Endothelial cell (in vitro differentiated cells): ENCODE results near the gene RPA1. TPM values are rescaled to one million over a fixed set of nuclear protein-coding genes. Genes with fewer than 3 reads are reported as not detected.
A peak's percentile ranks its signal among the peaks of the same experiment; 100 is the strongest.

Experiments
- DNase-seq: peaks from one replicate; pipeline ENCODE4 v3.0.0; 2021; ENCODE audit warnings: low spot score
- H3K27ac Mint-ChIP-seq: one replicate; pipeline ENCODE4 v1.8.0; 2021; ENCODE audit warnings: mixed read lengths, inconsistent platforms; ENCODE audit not compliant: unreplicated experiment
- H3K27me3 Mint-ChIP-seq: one replicate; pipeline ENCODE4 v1.8.0; 2021; ENCODE audit warnings: mild to moderate bottlenecking, moderate library complexity, mixed read lengths, inconsistent platforms; ENCODE audit not compliant: unreplicated experiment
- H3K36me3 Mint-ChIP-seq: one replicate; pipeline ENCODE4 v1.8.0; 2021; ENCODE audit warnings: mild to moderate bottlenecking, low read depth, mixed read lengths, inconsistent platforms; ENCODE audit not compliant: unreplicated experiment
- H3K4me1 Mint-ChIP-seq: one replicate; pipeline ENCODE4 v1.8.0; 2021; ENCODE audit warnings: mild to moderate bottlenecking, mixed read lengths, inconsistent platforms; ENCODE audit not compliant: unreplicated experiment
- H3K4me3 Mint-ChIP-seq: one replicate; pipeline ENCODE4 v1.8.0; 2021; ENCODE audit warnings: mild to moderate bottlenecking, mixed read lengths, inconsistent platforms; ENCODE audit not compliant: unreplicated experiment
- H3K9me3 Mint-ChIP-seq: one replicate; pipeline ENCODE4 v1.8.0; 2021; ENCODE audit warnings: mixed read lengths, inconsistent platforms; ENCODE audit not compliant: unreplicated experiment
- total RNA-seq: library from RNA; stranded (reverse); fragmentation: NEBNext Ultra II Directional; extraction: Animal tissue kit (Norgen Biotek cat#: 25700); gene quantifications from one replicate; pipeline ENCODE4 v1.2.1, GENCODE V29; 2021; ENCODE audit not compliant: unreplicated experiment
- TF ChIP-seq, protein P1 (sequence below): fragments of 200-600 bp; sonication (generic); IDR thresholded peaks from one replicate; pipeline ENCODE4 v1.5.0; 2021; ENCODE audit warnings: antibody characterized with exemption; ENCODE audit not compliant: unreplicated experiment

Gene RPA1
- total RNA-seq, 1 donor from 2014 or later, result 105 TPM

DNA sequence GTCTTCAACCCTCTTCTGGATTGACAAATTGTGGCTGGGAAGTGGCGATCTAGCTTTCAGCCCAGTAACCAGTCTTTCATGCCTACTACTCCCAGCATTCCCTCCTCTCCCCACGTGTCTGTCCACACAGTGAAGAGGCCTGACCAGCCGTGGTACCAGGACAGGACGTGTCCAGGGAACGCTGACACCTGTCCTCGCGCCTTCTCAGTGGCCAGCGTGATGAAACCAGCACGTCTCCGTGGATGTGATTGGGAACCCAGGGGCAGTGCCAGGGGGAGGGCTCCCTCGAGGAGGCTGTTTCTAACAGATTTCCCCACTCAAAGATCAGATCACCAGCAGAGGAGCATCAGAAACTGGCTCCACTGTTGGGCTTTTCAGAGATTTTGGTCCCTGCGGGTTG lies 69.1 kb downstream of the RPA1 start:
- no peaks in the 10 kb centered on the region for H3K4me1 Mint-ChIP-seq
- TF ChIP-seq, protein P1, sequence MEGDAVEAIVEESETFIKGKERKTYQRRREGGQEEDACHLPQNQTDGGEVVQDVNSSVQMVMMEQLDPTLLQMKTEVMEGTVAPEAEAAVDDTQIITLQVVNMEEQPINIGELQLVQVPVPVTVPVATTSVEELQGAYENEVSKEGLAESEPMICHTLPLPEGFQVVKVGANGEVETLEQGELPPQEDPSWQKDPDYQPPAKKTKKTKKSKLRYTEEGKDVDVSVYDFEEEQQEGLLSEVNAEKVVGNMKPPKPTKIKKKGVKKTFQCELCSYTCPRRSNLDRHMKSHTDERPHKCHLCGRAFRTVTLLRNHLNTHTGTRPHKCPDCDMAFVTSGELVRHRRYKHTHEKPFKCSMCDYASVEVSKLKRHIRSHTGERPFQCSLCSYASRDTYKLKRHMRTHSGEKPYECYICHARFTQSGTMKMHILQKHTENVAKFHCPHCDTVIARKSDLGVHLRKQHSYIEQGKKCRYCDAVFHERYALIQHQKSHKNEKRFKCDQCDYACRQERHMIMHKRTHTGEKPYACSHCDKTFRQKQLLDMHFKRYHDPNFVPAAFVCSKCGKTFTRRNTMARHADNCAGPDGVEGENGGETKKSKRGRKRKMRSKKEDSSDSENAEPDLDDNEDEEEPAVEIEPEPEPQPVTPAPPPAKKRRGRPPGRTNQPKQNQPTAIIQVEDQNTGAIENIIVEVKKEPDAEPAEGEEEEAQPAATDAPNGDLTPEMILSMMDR, result no peak

GRCh38 chr17:1899403-1900000 lies 69.7 kb downstream of the RPA1 start:
- TF ChIP-seq, protein P1, result peak; percentile 57
- H3K27ac Mint-ChIP-seq, result no peak overlapping the region
- no peaks in the 10 kb centered on the region for H3K9me3 Mint-ChIP-seq
- no peak overlapping the region for H3K4me3 Mint-ChIP-seq
- no peaks in the 10 kb centered on the region for H3K4me1 Mint-ChIP-seq
- H3K36me3 Mint-ChIP-seq, result peaks cover 20% of the 10 kb centered on the region
- no peaks in the 10 kb centered on the region for H3K27me3 Mint-ChIP-seq
- DNase-seq, result no peak

More for the DNA sequence above, 69.1 kb downstream of the RPA1 start:
- Mint-ChIP-seq H3K27ac (no peak overlapping the region), H3K36me3 (peaks cover 20% of the 10 kb centered on the region), H3K4me3 (no peak overlapping the region), H3K27me3 (no peaks in the 10 kb centered on the region), H3K9me3 (no peaks in the 10 kb centered on the region)
- no peak for DNase-seq

DNA sequence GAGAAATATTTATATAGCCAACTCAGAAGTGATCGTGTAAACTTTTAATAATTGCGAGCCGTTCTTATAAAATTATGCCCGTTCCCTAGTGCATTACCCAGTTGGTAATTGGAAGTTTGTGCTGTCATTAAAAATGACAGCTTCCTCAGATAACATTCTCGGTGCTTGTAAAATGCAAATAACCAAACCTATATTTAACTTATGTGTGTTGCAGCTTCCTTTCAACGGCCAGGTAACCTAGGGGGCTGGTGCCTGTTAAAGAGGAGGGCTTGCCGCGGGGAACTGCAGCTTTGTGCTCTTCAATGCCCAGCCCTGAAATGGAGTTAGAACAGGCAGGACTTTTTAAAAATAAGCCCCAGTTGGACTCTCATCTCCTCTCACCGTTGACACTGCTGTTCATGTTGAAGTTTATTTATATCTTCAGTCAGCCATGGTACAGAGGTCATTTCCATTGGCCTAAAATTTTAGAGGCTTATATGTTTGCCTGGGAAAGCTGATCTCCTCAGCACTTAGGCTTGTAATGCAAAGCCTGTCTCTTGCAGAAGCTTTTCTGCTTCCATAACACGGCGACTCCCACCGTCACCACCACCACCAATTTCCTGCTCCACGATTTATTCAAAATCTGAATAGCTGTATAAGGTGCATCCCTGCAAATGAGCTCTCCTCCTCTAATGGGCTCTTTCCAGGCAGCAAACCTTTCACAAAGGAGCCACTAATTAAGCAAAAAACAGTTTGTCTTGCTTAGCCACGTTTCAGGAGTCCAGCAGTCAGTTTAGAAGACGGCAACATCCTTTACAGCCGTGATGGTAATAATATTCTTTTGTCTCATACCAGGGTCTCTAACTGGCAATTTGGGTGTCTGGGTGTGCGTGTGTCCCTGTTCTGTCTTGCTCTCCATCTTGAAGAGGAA lies 74.7 kb downstream of the RPA1 start:
- Mint-ChIP-seq H3K9me3 (no peaks in the 10 kb centered on the region), H3K27ac (no peak overlapping the region), H3K36me3 (no peaks in the 10 kb centered on the region), H3K4me3 (no peak overlapping the region), H3K27me3 (peaks cover 9% of the 10 kb centered on the region), H3K4me1 (peaks cover 2% of the 10 kb centered on the region)
- no peak for DNase-seq
- TF ChIP-seq, protein P1, result no peak

DNA sequence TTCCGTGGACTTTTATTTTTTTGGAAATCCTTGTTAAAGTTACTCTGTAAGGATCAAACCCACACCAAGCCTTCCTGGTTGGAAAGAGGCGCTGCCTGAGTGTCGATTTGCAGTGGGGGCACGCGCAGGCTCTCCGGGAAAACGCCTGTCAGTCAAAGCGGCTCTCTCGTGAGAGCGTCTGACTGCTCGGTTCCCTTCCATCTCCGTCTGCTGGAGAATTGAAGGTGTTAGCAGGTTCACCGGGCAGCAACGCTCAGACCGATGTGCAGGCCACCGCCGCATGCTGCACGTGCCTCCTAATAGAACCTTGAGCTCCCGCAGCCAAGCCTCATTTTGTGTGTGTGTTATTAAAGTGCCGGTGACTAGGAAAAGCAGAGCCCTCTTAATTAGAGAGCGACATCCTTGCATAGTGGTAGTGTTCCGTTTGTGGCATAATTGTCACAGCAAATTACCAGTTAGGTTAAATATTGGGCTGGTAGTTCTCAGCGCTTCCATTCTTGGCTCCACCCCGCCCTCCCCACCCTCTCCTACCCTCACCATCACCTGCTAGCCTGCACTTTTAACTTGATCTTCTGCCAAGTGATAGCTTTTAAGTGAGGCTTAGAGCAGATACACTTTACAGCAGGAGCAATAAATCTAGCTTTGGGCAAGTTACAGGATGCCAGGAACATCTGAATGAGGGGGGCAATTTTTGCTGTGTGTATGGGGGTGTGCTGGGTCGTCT lies 75.5 kb downstream of the RPA1 start:
- TF ChIP-seq, protein P1, result no peak
- DNase-seq, result no peak
- Mint-ChIP-seq H3K9me3 (no peaks in the 10 kb centered on the region), H3K4me3 (no peak overlapping the region), H3K27ac (no peak overlapping the region), H3K4me1 (peaks cover 2% of the 10 kb centered on the region), H3K27me3 (peaks cover 9% of the 10 kb centered on the region), H3K36me3 (no peaks in the 10 kb centered on the region)
